K562 (cell line): ENCODE results near the gene CCT7. TPM values are rescaled to one million over a fixed set of nuclear protein-coding genes. Genes with fewer than 3 reads are reported as not detected.

ENCODE experiments used
- CBFA2T3 ChIP-seq: fragments of 450-650 bp; IDR thresholded peaks from 2 replicates; pipeline ENCODE4 v1.6.1; 2017
- CTBP1 ChIP-seq: fragments of 450-650 bp; IDR thresholded peaks from 2 replicates; pipeline ENCODE4 v1.6.1; 2016; ENCODE audit warnings: borderline replicate concordance
- DPF2 ChIP-seq: fragments of 450-650 bp; IDR thresholded peaks from 2 replicates; pipeline ENCODE4 v1.6.1; 2016
- MXI1 ChIP-seq: IDR thresholded peaks from 2 replicates; pipeline ENCODE4 v1.6.1; 2011; ENCODE audit warnings: low read depth, mild to moderate bottlenecking, improper control_type of control experiment, low read length
- NFIC ChIP-seq: fragments of 450-650 bp; IDR thresholded peaks from 2 replicates; pipeline ENCODE4 v1.6.1; 2017; ENCODE audit warnings: mild to moderate bottlenecking, inconsistent platforms
- NRF1 ChIP-seq, 2 experiments: fragments of 450-650 bp; IDR thresholded peaks in 1 of 2; conservative IDR thresholded peaks in 1 of 2; 2 replicates each; pipeline ENCODE4 v1.6.1; 2014; ENCODE audit warnings: mild to moderate bottlenecking in 2 of 2
- PHTF2 ChIP-seq: fragments of 250-450 bp; sonication (Bioruptor Pico); IDR thresholded peaks from 2 replicates; pipeline ENCODE4 v1.5.0; 2021; ENCODE audit warnings: mild to moderate bottlenecking
- SRSF7 ChIP-seq: fragments of 200-400 bp; formaldehyde crosslinking; optimal IDR thresholded peaks from 2 replicates; pipeline ENCODE3; 2017; ENCODE audit warnings: mild to moderate bottlenecking, low read depth, low read length
- ZNF124 ChIP-seq: sonication (generic); formaldehyde crosslinking; IDR thresholded peaks from 2 replicates; pipeline ENCODE4 v1.8.1; 2022; ENCODE audit warnings: missing genetic modification reagents
- ZNF232 ChIP-seq: sonication (generic); formaldehyde crosslinking; IDR thresholded peaks from 2 replicates; pipeline ENCODE4 v1.8.0; 2022; ENCODE audit warnings: mild to moderate bottlenecking, missing genetic modification reagents
- ZNF282 ChIP-seq: sonication (generic); formaldehyde crosslinking; IDR thresholded peaks from 2 replicates; pipeline ENCODE4 v1.8.1; 2023; ENCODE audit warnings: missing genetic modification reagents
- polyA plus RNA-seq, 8 experiments: library from polyadenylated mRNA; depleted of rRNA in 4 of 8; stranded (reverse) in 5 of 8; unstranded in 3 of 8; fragments of >200 nt; fragmentation: Nextera tagmentation in 2 of 8; fragmentation: Illumina TruSeq in 1 of 8; extraction: Ambion mirVana in 2 of 8; extraction: Trizol in 1 of 8; gene quantifications; 2 replicates each; pipeline versions ENCODE4 v1.2.1 to v1.2.3, GENCODE V29; 2011 to 2014; ENCODE audit warnings: inconsistent platforms in 1 of 8, missing spikeins in 1 of 8
- total RNA-seq, 7 experiments: library from RNA; depleted of rRNA in 6 of 7; stranded (reverse); fragments of >200 nt in 6 of 7; fragmentation: Illumina TruSeq in 2 of 7; extraction: Trizol in 2 of 7; gene quantifications; 2 replicates each; pipeline versions ENCODE4 v1.2.1 to v1.2.3, GENCODE V29; 2011 to 2021; ENCODE audit warnings: low replicate concordance in 1 of 7
- TF ChIP-seq, protein P1 (sequence below): fragments of 450-650 bp; IDR thresholded peaks from 2 replicates; pipeline ENCODE4 v1.6.1; 2016; ENCODE audit warnings: borderline replicate concordance
- TF ChIP-seq, protein P2 (sequence below): sonication (generic); formaldehyde crosslinking; IDR thresholded peaks from 2 replicates; pipeline ENCODE4 v1.8.1; 2023; ENCODE audit warnings: missing genetic modification reagents, mild to moderate bottlenecking, borderline replicate concordance
- TF ChIP-seq, protein P3 (sequence below): fragments of 250-450 bp; sonication (Bioruptor Pico); IDR thresholded peaks from 2 replicates; pipeline ENCODE4 v1.8.0; 2022; ENCODE audit warnings: inconsistent platforms, mild to moderate bottlenecking, moderate library complexity, borderline replicate concordance

The CCT7 gene
- total and polyA plus RNA-seq, 9 of the 15 experiments (the other 6 are each of a cell fraction or from before 2014, with no cell fraction given), result 326 to 856 (median 638) TPM

GRCh38 chr2:73257425-73258125, 23.5 kb downstream of the CCT7 start (continued):
- TF ChIP-seq, protein P1, sequence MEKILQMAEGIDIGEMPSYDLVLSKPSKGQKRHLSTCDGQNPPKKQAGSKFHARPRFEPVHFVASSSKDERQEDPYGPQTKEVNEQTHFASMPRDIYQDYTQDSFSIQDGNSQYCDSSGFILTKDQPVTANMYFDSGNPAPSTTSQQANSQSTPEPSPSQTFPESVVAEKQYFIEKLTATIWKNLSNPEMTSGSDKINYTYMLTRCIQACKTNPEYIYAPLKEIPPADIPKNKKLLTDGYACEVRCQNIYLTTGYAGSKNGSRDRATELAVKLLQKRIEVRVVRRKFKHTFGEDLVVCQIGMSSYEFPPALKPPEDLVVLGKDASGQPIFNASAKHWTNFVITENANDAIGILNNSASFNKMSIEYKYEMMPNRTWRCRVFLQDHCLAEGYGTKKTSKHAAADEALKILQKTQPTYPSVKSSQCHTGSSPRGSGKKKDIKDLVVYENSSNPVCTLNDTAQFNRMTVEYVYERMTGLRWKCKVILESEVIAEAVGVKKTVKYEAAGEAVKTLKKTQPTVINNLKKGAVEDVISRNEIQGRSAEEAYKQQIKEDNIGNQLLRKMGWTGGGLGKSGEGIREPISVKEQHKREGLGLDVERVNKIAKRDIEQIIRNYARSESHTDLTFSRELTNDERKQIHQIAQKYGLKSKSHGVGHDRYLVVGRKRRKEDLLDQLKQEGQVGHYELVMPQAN, result no peak
- TF ChIP-seq CBFA2T3, result no peak
- TF ChIP-seq ZNF124 (CRISPR knock-in tag), result no peak
- TF ChIP-seq ZNF282 (CRISPR knock-in tag), result no peak
- TF ChIP-seq ZNF232 (CRISPR knock-in tag), result no peak
- no peak for TF ChIP-seq PHTF2 (CRISPR knock-in tag)
- TF ChIP-seq SRSF7, result no peak
- no peak for TF ChIP-seq MXI1
- peak; percentile 94 for TF ChIP-seq NFIC
- TF ChIP-seq, protein P2, sequence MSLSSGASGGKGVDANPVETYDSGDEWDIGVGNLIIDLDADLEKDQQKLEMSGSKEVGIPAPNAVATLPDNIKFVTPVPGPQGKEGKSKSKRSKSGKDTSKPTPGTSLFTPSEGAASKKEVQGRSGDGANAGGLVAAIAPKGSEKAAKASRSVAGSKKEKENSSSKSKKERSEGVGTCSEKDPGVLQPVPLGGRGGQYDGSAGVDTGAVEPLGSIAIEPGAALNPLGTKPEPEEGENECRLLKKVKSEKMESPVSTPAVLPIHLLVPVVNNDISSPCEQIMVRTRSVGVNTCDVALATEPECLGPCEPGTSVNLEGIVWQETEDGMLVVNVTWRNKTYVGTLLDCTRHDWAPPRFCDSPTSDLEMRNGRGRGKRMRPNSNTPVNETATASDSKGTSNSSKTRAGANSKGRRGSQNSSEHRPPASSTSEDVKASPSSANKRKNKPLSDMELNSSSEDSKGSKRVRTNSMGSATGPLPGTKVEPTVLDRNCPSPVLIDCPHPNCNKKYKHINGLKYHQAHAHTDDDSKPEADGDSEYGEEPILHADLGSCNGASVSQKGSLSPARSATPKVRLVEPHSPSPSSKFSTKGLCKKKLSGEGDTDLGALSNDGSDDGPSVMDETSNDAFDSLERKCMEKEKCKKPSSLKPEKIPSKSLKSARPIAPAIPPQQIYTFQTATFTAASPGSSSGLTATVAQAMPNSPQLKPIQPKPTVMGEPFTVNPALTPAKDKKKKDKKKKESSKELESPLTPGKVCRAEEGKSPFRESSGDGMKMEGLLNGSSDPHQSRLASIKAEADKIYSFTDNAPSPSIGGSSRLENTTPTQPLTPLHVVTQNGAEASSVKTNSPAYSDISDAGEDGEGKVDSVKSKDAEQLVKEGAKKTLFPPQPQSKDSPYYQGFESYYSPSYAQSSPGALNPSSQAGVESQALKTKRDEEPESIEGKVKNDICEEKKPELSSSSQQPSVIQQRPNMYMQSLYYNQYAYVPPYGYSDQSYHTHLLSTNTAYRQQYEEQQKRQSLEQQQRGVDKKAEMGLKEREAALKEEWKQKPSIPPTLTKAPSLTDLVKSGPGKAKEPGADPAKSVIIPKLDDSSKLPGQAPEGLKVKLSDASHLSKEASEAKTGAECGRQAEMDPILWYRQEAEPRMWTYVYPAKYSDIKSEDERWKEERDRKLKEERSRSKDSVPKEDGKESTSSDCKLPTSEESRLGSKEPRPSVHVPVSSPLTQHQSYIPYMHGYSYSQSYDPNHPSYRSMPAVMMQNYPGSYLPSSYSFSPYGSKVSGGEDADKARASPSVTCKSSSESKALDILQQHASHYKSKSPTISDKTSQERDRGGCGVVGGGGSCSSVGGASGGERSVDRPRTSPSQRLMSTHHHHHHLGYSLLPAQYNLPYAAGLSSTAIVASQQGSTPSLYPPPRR (CRISPR knock-in tag), result no peak
- no peak for TF ChIP-seq NRF1 (conservative IDR thresholded peaks at IDR 0.05 in 1 of 2, IDR thresholded peaks at IDR 0.05 in 1 of 2)
- TF ChIP-seq, protein P3, sequence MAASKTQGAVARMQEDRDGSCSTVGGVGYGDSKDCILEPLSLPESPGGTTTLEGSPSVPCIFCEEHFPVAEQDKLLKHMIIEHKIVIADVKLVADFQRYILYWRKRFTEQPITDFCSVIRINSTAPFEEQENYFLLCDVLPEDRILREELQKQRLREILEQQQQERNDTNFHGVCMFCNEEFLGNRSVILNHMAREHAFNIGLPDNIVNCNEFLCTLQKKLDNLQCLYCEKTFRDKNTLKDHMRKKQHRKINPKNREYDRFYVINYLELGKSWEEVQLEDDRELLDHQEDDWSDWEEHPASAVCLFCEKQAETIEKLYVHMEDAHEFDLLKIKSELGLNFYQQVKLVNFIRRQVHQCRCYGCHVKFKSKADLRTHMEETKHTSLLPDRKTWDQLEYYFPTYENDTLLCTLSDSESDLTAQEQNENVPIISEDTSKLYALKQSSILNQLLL (CRISPR knock-in tag), result no peak
- TF ChIP-seq CTBP1, result peak; percentile 52; the same call in 1 of the 2 replicates
- no peak for TF ChIP-seq DPF2
